Right lobe of liver (tissue), 6 donors: ENCODE results near the gene GREM2. TPM values are rescaled to one million over a fixed set of nuclear protein-coding genes. Genes with fewer than 3 reads are reported as not detected.

Source experiments
- ATAC-seq, 4 donors: fragments of 200-7000 bp; cut with Tn5 transposase; one replicate each; pipeline ENCODE4 v1.9.1; 2020; ENCODE audit warnings: mild to moderate bottlenecking in 4 of 4, moderate library complexity in 4 of 4
- DNase-seq, 3 donors: peaks; one replicate each; pipeline ENCODE4 v3.0.0-alpha.2; 2020
- H3K27ac ChIP-seq, 3 donors: fragments of 200-600 bp; one replicate each; pipeline ENCODE4 v1.8.0; 2022
- H3K27me3 ChIP-seq, 2 donors: fragments of 200-600 bp; one replicate each; pipeline ENCODE4 v1.8.0; 2022
- H3K36me3 ChIP-seq, 4 donors: fragments of 200-600 bp; sonication (generic) in 1 of 4; one replicate each; pipeline versions ENCODE4 v1.5.1 to v1.8.0; 2017 to 2022; ENCODE audit warnings: control low read depth in 1 of 4
- H3K4me1 ChIP-seq, 4 donors: fragments of 200-600 bp; sonication (generic) in 1 of 4; one replicate each; pipeline versions ENCODE4 v1.5.1 to v1.8.0; 2017 to 2022; ENCODE audit warnings: control low read depth in 1 of 4
- H3K4me3 ChIP-seq, 3 donors: fragments of 200-600 bp; one replicate each; pipeline ENCODE4 v1.8.0; 2022
- H3K9me3 ChIP-seq, 4 donors: fragments of 200-600 bp; sonication (generic) in 1 of 4; one replicate each; pipeline versions ENCODE4 v1.5.1 to v1.8.0; 2017 to 2022; ENCODE audit warnings: control low read depth in 1 of 4
- CTCF ChIP-seq, 4 donors: fragments of 200-600 bp in 3 of 4; fragments of 450-650 bp in 1 of 4; IDR thresholded peaks; one replicate each; pipeline versions ENCODE4 v1.5.1 to v1.8.0; 2016 to 2022; ENCODE audit warnings: antibody characterized with exemption in 4 of 4, mild to moderate bottlenecking in 2 of 4
- POLR2A ChIP-seq: fragments of 450-650 bp; IDR thresholded peaks from one replicate; pipeline ENCODE4 v1.6.1; 2017; ENCODE audit warnings: antibody characterized with exemption, mild to moderate bottlenecking
- WGBS: methylation state at CpG from one replicate; pipeline ENCODE4 v1.1.6; 2018; ENCODE audit warnings: low coverage, low lambda C conversion rate; ENCODE audit not compliant: insufficient coverage; ENCODE audit errors: missing lambda C conversion rate; 5-methylcytosine and 5-hydroxymethylcytosine counted together
- intact Hi-C, 2 donors: fragments of 100-400 bp; cut with DNase I; formaldehyde crosslinking; loops; one replicate each; pipeline versions ENCODE4 v1.11.2 to v1.14.1; 2022
- total RNA-seq, 6 experiments: library from RNA; depleted of rRNA in 2 of 6; stranded (reverse); fragments of >200 nt in 2 of 6; fragmentation: NEBNext Ultra II Directional in 3 of 6; extraction: Animal tissue kit (Norgen Biotek cat#: 25700) in 3 of 6; gene quantifications; one replicate each; pipeline versions ENCODE4 v1.1.0 to v1.2.4, GENCODE V29; 2016 to 2023
- donor health status: DM: no; HTN: yes; CAD: no.
- donor health status: DM: no; HTN: no; CAD: no.
- donor health status: DM: no; HTN: no; CAD: no.
- donor health status: DM: no; HTN: yes; CAD: no.
- donor health status: DM: no; HTN: yes; CAD: no.

GREM2 gene
- total RNA-seq, 6 experiments from 2014 or later: 5.1 to 27.4 (median 12.7) TPM

- H3K4me1 ChIP-seq: peaks cover 0 to 3% (median 0%) of the 10 kb centered on the region in 4 donors
- no peaks in the 10 kb centered on the region for H3K36me3 ChIP-seq
- ATAC-seq (peak in 1 of 4 donors; percentile 20), DNase-seq (no peak)
- H3K27ac ChIP-seq: no peak overlapping the region
- TF ChIP-seq POLR2A (no peak), CTCF (IDR thresholded peaks at IDR 0.05) (no peak)
- H3K4me3 ChIP-seq: no peak overlapping the region
- no peaks in the 10 kb centered on the region for H3K27me3 ChIP-seq
- H3K9me3 ChIP-seq: no peaks in the 10 kb centered on the region
- intact Hi-C loops: no loop called here
- WGBS: 37% methylated on average over 3 of the region's 3 CpGs
Observed at GRCh38 chr1:240539769-240540414, 72.1 kb downstream of the GREM2 start.

- TF ChIP-seq CTCF (IDR thresholded peaks at IDR 0.05) (no peak), POLR2A (no peak)
- Histone ChIP-seq H3K36me3 (no peaks in the 10 kb centered on the region), H3K27ac (no peak overlapping the region), H3K4me3 (no peak overlapping the region), H3K9me3 (no peaks in the 10 kb centered on the region), H3K4me1 (peaks cover 0 to 3% (median 0%) of the 10 kb centered on the region in 4 donors), H3K27me3 (no peaks in the 10 kb centered on the region)
- no peak for ATAC-seq
- DNase-seq: no peak
- WGBS: 84% methylated on average over 2 of the region's 3 CpGs
- intact Hi-C loops: no loop called here
Observed at GRCh38 chr1:240538776-240539430, 73.1 kb downstream of the GREM2 start.

- intact Hi-C loops: no loop called here
- no peak overlapping the region for H3K4me3 ChIP-seq
- H3K4me1 ChIP-seq: peaks cover 0 to 6% (median 2%) of the 10 kb centered on the region in 4 donors
- 44% methylated on average over 1 of the region's 2 CpGs for WGBS
- H3K36me3 ChIP-seq: no peaks in the 10 kb centered on the region
- ATAC-seq (peak; percentile 41 to 72 (median 50)), DNase-seq (no peak)
- peak in 1 of 4 donors; percentile 11 for TF ChIP-seq CTCF (IDR thresholded peaks at IDR 0.05)
- no peak for TF ChIP-seq POLR2A
- H3K27me3 ChIP-seq: no peaks in the 10 kb centered on the region
- H3K9me3 ChIP-seq: no peaks in the 10 kb centered on the region
- no peak overlapping the region for H3K27ac ChIP-seq
Observed at GRCh38 chr1:240533154-240533780, 78.7 kb downstream of the GREM2 start.

- Histone ChIP-seq H3K9me3 (no peaks in the 10 kb centered on the region), H3K36me3 (no peaks in the 10 kb centered on the region), H3K4me1 (peaks cover 0 to 6% (median 2%) of the 10 kb centered on the region in 4 donors), H3K4me3 (no peak overlapping the region), H3K27me3 (no peaks in the 10 kb centered on the region), H3K27ac (no peak overlapping the region)
- intact Hi-C loops: no loop called here
- ATAC-seq: no peak
- 79% methylated on average over 8 of the region's 9 CpGs for WGBS
- TF ChIP-seq CTCF (IDR thresholded peaks at IDR 0.05) (no peak), POLR2A (no peak)
- no peak for DNase-seq
Observed at GRCh38 chr1:240528591-240528990, 83.4 kb downstream of the GREM2 start.
